Measurements from ENCODE around the gene HYDIN. TPM values are rescaled to one million over a fixed set of nuclear protein-coding genes. Genes with fewer than 3 reads are reported as not detected.

HYDIN gene
- total and polyA plus RNA-seq, 7 donors, result under 0.01 to 7.5 (median 1.6) TPM; not detected in 1

GRCh38 chr16:70804734-70805169 is 425.8 kb downstream of the HYDIN start:
- 46 to 63% methylated on average over 2 of the region's 2 CpGs for WGBS, 2 donors

GRCh38 chr16:70804153-70804733 is 426.3 kb downstream of the HYDIN start:
- TF ChIP-seq CTCF (IDR thresholded peaks at IDR 0.05) (no peak), POLR2AphosphoS5 (IDR thresholded peaks at IDR 0.05) (no peak), EP300 (IDR thresholded peaks at IDR 0.05) (no peak), POLR2A (IDR thresholded peaks at IDR 0.05) (no peak)
- H3K27me3 ChIP-seq, result peaks cover 0 to 14% (median 0%) of the 10 kb centered on the region in 3 donors
- H3K9me3 ChIP-seq, result peaks cover 0 to 6% (median 0%) of the 10 kb centered on the region in 4 donors
- H3K4me3 ChIP-seq, result no peak overlapping the region
- intact Hi-C loops (cut with DNase I), result no loop called here
- H3K4me1 ChIP-seq, result peaks cover 0 to 18% (median 13%) of the 10 kb centered on the region in 4 donors
- H3K36me3 ChIP-seq, result no peaks in the 10 kb centered on the region
- no peak overlapping the region for H3K27ac ChIP-seq
- WGBS, 2 donors, result 69 to 73% methylated on average over 8 of the region's 8 CpGs
- DNase-seq, result no peak

More at GRCh38 chr16:70804734-70805169, 425.8 kb downstream of the HYDIN start:
- TF ChIP-seq POLR2A (IDR thresholded peaks at IDR 0.05) (no peak), POLR2AphosphoS5 (IDR thresholded peaks at IDR 0.05) (no peak), EP300 (IDR thresholded peaks at IDR 0.05) (no peak), CTCF (IDR thresholded peaks at IDR 0.05) (no peak)
- Histone ChIP-seq H3K27ac (no peak overlapping the region), H3K36me3 (no peaks in the 10 kb centered on the region), H3K4me1 (peaks cover 0 to 13% (median 8%) of the 10 kb centered on the region in 4 donors), H3K9me3 (peaks cover 0 to 6% (median 0%) of the 10 kb centered on the region in 4 donors), H3K4me3 (no peak overlapping the region), H3K27me3 (peaks cover 0 to 18% (median 0%) of the 10 kb centered on the region in 3 donors)
- DNase-seq, result no peak
- intact Hi-C loops (cut with DNase I), result no loop called here

- no peak overlapping the region for H3K4me3 ChIP-seq
Observed at GRCh38 chr16:70803319-70803718, 427.2 kb downstream of the HYDIN start.

GRCh38 chr16:70801611-70802010 is 428.9 kb downstream of the HYDIN start:
- Histone ChIP-seq H3K27me3 (no peaks in the 10 kb centered on the region), H3K36me3 (no peaks in the 10 kb centered on the region), H3K4me3 (peak overlapping the region in 2 of 4 donors; percentile 98 to 99), H3K4me1 (peaks cover 0 to 21% (median 13%) of the 10 kb centered on the region in 4 donors), H3K27ac (no peak overlapping the region), H3K9me3 (peaks cover 0 to 6% (median 0%) of the 10 kb centered on the region in 4 donors)
- TF ChIP-seq POLR2A (IDR thresholded peaks at IDR 0.05), result no peak
- WGBS, 2 donors, result 80 to 83% methylated on average over 3 of the region's 3 CpGs
- no peak for DNase-seq
- intact Hi-C loops (cut with DNase I), result no loop called here

More at GRCh38 chr16:70803319-70803718, 427.2 kb downstream of the HYDIN start:
- intact Hi-C loops (cut with DNase I), result no loop called here
- no peaks in the 10 kb centered on the region for H3K36me3 ChIP-seq
- peaks cover 0 to 5% (median 0%) of the 10 kb centered on the region in 3 donors for H3K27me3 ChIP-seq
- no peak overlapping the region for H3K27ac ChIP-seq
- peaks cover 0 to 21% (median 13%) of the 10 kb centered on the region in 4 donors for H3K4me1 ChIP-seq
- no peak for TF ChIP-seq CTCF (IDR thresholded peaks at IDR 0.05)
- peaks cover 0 to 6% (median 0%) of the 10 kb centered on the region in 4 donors for H3K9me3 ChIP-seq
- no peak for DNase-seq

- WGBS, 2 donors, result 0 to 1% methylated on average over 64 of the region's 64 CpGs
- TF ChIP-seq POLR2AphosphoS5 (IDR thresholded peaks at IDR 0.05), result peak in 3 of 4 donors; percentile 72 to 79 (median 76)
- no peak for TF ChIP-seq EP300 (IDR thresholded peaks at IDR 0.05)
- TF ChIP-seq POLR2A (IDR thresholded peaks at IDR 0.05), result no peak
- TF ChIP-seq CTCF (IDR thresholded peaks at IDR 0.05), result no peak
- DNase-seq, result peak; percentile 95
- Histone ChIP-seq H3K27me3 (no peaks in the 10 kb centered on the region), H3K4me1 (peaks cover 0 to 21% (median 13%) of the 10 kb centered on the region in 4 donors), H3K9me3 (peaks cover 0 to 6% (median 0%) of the 10 kb centered on the region in 4 donors), H3K4me3 (peak within 1 kb of the TSS; percentile 64 to 99 (median 97)), H3K27ac (peak within 1 kb of the TSS; percentile 59 to 70 (median 66)), H3K36me3 (no peaks in the 10 kb centered on the region)
- intact Hi-C loops (cut with DNase I), result no loop called here
Observed at GRCh38 chr16:70800781-70801480, 429.6 kb downstream of the HYDIN start, which contains the start of gene VAC14. Gene VAC14 (minus strand): TSS chr16:70801158. CDS start chr16:70800900, 258 bp downstream.

All from sigmoid colon (tissue), 7 donors.